HG02884 (cell line): ENCODE data around the gene SEZ6.

Experiments
- ATAC-seq: cut with Tn5 transposase; IDR thresholded peaks from one replicate; pipeline ENCODE4 v1.9.1; 2021; ENCODE audit warnings: mild to moderate bottlenecking, moderate library complexity; ENCODE audit not compliant: unreplicated experiment

SEZ6 gene

DNA sequence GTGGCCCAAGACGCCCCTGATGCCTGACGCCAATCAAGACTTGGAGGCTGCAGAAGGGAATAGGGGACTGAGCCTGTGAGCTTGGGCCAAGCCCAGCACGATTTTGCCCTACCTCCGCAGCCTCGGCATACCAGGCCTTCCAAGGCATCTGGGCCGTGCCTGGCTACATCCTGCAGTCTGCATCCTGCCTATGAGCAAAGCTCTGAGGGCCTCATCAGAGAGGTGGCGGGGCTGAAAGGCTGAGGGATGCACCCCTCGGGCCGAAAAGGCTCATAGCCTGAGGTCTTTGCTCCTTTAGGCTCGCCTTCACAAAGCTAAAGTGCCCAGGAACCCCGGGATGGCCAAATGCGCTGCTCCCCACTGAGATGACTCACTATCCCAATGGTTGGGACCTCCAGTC lies 2.5 kb downstream of the SEZ6 start:
- no peak for ATAC-seq

DNA sequence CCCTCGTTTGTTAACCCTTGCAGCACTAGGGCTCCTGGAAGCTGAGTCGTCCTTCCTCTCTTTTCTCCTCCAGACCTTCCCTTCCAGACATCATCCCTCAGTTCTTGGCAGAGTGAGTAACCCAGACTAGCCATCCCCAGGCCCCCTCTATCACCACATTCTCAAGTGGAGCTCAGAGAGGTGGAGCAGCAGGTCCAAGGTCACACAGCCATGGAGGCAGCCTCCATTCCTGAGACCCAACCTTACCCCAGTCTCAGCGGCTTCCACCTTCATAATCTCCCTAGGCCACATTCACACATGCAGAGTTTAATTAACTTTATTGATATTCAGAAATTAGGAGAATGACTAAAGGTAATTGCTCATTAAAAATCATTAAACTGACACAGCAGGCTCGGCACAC lies 3.0 kb downstream of the SEZ6 start:
- no peak for ATAC-seq

DNA sequence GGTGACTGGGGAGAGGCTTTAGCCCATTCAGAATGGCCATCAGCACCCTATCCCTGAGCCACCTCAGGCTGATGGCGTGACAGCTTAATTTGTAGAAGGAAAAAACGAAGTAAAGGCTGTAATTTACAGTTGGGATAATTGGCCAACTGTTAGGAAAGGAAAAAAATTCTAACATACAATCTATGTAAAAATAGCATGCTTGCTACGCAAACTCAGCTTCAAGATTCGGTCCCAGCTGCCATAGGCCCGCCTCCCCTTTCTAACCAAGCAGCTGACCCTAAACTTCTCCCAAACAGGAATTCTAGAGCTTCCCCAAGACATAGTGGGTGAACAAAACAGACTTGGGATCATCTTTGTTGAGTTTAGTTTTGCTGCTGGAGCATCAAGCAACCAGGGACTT lies 4.9 kb downstream of the SEZ6 start:
- no peak for ATAC-seq

DNA sequence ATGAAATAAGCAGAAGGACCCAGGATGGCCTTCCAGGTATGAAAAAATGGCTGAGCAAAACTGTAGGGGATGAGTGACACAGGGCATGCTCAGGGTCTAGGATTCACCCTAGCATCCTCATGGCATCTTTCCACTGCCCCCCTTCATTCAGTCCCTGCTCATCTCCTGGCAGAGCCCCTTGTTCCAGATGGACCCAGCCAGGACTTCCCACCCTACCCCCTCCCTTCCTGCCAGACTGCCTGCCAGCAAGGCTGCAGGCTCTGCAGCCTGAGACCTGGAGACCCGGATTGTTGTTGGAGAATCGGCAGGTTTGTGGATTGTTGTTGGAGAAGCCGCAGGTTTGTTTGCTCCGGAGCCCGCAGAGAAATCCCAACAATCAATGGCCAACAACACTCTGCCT lies 6.6 kb downstream of the SEZ6 start:
- no peak for ATAC-seq

DNA sequence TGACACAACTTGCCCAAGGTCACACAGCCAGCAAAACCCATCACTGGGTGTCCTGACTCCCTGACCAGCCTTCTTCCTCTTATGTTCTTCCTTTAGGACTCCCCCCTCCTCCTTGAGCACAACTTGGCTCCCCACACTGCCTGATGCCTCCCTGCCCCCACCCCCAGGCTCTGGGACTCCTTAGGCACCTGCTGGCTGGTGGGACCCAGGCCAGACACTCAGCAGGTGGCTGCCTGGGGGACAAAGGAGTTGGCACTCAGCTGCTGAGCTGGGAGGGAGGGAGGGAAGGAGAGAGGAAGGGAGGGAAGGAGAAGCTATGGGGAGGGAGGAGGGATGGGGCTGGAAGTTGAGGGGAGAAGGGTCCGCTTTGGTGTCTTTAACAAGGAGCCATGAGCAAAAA lies 8.0 kb downstream of the SEZ6 start:
- no peak for ATAC-seq

DNA sequence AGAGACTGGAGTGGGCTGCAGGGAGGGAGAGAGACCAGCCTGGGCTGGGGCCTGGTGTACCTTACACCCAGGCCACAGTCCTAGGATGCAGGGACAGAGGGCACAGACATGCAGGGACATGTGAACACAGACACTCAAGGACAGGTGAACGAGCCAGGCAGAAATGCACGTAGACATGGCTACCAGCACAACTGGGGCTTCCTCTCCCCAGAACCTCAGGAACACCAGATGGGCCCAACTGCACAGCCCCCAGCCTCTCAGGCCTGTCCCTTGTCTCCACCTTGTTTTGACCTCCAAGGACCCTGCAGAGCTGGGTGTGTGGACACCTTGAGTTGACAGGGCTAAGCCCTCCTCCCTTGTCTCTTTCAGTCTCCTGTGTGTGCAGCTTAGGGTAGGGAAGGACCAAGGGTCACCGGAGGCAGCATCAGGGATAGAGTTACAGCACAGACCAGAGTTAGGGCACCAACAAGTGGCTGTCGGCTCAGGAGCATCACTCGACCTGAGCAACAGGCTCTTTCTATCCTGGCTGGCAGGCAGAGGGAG lies 9.2 kb downstream of the SEZ6 start:
- ATAC-seq = no peak

DNA sequence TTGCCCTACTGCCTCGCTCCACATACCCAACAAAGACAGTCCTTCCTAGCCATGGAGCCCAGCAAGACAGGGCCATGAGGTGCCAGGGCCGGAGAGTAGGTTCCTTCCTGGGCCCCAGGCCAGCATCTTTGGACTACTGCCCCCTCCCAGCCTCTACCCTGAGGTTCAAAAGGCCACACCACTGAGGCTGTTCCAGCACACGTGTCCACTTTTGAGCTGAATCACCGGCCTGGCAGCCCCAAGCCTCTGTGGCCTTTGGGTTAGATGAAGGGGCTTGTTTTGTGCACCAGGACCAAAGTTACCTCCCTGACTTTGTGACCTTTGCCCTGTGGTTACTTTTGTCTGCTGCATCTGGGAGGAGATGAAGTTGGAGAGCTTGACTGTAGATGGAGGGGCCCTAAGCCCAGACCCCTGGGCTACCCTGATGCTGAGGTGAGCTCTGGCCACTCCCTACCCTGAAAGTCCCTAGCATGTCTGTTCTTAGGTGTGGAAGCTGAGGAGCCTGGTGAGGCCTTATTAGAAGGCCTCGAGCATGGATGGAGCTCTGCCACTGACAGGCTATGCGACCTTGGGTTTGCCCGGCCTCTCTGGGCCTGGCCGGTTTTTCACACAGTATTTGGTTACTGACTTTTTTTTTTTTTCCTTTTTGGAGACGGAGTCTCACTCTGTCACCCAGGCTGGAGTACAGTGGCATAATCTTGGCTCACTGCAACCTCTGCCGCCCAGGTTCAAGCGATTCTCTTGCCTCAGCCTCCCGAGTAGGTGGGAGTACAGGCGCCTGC lies 12.0 kb downstream of the SEZ6 start:
- no peak for ATAC-seq

DNA sequence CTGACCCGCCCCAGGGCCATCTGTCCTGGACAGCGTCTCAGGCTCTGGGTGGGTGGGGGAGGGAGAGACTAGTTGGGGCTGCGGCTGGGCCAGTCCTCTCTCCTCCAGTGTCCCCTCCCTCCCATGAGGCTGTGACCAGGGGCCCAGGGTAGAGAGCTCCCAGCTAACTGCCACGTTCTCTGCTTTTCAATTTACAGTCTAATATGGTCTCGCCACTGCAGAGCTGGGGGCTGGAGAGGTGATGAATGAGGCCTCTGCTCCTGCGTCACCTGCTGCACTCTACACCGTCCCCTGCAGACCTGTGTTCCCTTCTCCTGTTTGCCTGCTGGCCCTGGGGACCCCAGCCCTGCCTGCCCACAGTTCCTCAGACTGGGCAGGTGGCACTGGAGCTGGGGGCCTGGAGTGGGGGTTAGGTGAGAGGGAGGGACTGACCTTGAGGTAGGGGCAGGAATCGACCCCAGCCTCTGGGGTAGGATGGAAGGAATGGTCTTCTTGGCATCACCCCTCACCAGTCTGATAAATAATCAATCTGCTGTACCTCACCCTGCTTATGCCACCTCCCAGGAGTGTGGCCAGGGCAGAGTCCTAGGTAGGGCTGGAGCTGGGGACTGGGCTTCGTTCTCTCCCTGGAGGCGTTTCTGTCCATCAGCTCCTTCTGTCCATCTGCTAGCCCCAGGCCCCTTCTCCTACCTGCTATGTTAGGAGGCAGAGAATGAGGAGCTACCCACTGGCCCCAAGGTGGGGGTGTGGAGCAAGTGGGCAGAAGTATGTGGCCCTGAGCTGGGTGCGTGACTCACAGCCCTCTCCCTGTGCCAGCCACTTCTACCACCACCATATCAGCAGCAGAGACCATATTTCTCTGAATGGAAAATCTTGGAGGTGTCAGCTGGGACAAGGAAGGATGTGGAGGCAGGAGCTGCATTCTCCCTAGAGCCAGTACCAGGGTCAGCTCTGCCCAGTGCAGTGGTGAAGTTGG lies 12.9 kb downstream of the SEZ6 start:
- ATAC-seq = no peak

DNA sequence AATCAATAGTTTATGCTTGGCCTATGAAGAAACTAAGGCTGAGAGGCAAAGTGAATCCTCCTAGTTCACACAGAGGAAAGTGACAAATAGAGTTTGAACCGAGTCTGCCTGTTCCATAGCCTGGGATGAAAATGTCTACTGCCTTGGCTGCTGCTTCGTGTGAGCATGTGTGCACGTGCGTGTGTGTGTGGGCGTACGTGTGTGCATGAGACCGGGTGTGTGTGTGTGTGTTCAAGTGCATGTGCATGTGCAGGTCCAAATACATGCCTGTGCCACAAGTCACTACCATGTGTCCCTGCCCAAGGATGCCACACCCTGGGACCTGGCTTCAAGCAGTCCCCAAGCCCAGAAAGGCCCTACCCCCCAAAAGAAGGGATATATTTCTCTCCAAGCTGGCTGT lies 13.6 kb downstream of the SEZ6 start:
- no peak for ATAC-seq

DNA sequence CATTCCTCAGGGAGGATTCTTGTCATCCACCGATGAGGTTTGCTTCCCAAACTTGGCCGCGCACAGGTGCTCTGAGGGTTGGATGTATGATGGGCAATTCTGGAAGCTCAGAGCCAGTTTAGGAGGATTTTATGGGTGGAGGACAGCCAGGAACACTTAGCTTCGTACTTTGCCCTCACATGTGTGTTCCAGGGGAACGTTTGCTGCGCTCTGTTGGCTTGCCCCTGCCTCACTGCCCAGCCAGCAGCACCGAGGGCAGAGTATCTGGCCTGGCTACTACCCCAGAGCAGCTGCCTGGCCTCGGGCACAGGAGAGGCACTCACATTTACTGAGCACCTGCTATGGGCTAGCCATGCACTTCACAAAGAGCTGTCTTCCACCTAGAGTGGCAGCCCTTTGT lies 14.1 kb downstream of the SEZ6 start:
- no peak for ATAC-seq

DNA sequence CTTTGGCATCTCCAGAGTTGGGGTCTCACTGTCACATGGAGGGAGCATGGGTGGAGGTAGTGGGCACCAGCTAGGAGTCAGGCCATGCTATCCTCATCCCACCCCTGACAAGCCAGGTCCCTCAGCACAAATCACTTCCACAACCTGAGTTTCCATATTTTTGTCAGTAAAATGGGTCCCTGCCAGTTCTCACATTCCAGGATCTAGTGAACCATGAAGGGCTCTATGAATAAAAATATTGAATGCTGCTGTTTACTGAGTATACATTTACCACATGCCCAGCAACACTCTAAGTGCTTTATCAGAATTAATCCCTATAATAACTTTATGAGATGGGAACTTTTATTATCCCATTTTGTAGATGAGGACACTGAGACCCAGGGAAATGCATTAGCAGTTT lies 16.8 kb downstream of the SEZ6 start:
- ATAC-seq = no peak

DNA sequence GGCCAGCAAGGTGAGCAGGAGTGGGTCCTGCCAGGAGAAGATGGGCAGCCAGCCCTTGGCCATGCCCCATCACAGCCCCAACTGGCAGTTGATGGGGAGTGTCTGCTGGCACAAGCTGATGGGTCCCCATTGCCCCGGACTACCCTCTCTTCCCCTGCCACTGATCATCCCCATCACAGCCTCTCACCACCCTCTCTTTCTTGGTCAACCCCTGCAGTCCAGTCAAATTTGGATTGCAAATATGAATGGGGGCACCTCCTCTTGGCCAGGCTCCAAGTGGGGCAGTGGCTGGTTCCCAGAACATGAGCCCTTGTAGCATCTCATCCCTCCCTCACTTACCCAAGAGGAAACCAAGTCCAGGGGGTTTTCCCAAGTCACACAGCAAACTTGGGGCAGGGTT lies 17.4 kb downstream of the SEZ6 start:
- ATAC-seq = no peak

DNA sequence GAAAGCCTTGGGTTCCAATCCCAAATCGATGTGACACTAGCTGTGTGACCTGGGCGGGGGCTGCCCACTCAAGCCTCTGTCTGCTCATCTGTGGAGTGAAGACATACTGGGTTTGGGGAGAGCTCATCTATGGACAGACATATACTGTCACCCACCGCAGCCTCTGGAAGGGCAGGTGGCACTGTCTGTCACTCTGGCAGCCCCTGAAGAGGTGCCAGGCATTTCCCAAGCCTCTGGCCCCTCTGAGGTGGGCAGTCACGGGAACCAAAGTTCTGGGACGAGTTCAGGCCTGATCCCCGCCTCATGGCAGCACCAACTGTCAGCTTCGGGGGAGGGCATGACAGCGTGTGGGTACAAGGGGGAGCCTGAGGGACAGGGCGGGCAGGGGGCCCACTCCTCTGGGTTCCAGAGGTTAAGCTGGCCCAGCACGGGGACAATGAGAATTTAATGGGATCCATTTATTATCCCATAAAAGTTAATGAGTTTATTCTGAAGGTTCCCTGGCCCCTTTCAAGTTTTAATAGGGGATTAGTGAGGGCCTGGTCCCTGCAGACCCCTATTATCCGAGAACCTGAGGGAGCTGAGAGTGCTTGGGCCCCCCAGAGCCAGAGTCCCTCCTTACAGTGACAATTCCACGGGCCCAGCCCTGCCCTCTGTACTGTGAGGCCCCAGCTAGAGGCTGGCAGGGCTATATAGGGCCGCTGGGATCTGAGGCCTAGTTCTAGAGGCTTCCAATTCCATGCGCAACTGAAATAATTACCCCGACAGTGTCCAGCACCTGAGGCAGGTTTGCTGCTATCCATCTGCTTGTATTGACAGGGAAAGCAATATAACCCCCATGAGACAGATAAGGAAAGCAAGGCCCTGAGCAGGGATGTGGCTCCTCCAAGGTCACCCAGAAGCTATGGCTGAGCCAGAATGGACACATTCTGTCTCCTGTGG lies 18.8 kb downstream of the SEZ6 start:
- no peak for ATAC-seq

DNA sequence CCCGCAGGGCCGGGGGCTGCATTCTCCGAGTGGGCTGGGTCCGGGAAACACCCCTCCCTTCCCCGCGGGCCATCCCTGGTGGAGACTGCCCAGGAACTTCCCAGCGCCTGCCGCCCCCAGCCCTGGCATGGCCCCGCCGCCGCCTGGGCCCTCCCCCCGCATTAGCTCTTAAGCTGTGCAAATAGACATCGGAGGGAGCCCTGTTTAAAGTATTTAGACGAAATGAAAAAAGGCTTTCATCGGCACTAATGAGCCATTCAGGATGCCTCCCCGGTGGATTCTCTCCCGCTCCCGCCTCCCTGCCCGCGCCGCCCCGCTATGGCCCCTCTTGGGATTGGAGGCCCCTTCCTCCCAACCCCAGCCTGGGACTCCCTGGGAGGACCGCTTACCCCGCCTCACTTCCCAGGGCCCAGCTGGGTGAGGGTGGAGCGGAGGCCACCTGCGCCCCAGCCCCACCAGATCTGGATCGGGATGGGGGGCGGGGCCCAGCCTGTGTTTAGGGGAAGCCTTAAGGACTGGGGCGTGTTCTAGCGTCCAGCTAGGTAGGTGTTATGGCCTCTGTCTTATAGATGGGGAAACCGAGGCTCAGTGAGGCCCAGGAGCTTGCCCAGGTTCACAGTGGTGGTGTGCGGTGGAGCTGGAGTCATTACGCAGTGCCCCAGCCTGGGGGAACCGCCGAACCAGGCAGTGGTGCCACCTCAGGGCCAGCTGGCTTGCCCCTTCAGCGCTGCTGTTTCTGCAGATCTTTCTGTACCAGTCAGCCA lies 19.7 kb downstream of the SEZ6 start:
- no peak for ATAC-seq

DNA sequence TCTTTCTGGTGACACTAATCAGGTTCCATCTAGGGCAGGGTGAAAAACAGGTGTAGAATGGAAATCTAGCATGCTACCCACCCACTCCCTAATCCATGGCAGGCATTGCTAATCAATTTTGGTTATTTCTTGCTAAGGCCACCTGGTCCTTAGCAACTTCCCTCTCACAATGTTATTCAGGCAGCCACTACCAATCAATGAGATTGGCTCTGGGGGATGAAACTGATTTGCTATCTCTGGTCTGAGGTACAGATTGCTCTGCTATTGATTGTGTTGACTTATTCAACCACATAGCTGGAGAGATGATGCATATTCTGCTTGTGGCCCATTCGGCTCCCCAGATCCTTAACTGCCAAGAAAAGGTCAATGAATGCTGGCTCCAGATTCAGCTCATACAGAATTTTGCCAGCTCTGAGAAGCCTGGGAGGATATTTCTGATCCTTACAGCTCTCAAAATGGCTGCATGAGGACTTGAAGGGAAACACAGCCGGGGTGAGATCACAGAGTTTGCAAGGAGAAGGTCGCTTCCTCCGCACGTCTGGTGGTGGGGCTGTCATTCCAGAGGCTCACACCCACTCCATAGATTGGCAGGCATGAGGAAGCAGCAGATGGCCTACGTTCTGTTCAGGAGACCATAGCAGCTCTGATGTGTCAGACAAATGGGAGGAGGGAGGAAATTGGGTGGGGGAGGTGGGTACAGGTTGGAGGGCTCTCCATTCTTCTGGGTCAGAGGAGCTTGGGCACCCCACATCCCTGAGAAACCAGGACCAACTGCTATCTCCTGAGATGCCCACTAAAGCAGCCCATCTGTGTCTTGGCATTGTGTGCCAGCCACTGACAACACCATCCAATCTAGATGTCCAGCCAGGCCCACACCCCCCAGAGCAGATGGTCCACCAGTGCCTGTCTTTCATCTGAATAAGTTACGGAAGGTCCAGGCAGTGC lies 22.3 kb downstream of the SEZ6 start:
- ATAC-seq = no peak

DNA sequence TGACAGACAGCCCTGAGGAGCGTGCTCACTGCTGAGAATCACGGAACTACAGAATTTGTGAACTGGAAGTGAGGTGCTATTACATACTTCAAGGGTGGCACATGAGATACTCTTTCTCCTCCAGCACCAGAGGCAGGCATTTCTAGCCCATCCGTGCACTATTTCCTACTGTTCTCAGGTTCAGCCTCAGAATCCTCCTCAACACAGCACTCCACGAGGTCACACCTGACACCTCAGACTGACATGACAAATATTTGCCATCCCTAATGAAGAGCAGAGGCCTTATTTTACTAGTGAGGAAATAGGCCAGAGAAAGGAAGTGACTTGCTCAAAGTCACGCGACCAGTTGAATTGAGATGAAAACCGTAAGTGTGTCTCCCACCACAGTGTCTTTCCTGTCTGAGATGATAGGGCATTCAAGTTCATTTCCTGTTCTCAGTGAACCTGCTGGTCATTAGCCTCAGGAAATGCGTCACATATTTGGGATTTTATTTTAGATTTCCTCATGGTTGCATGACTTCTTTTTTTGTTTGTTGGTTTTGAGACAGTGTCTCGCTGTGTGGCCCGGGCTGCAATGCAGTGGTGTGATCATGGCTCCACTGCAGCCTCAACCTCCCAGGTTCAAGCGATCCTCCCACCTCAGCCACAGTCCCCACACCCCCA lies 23.6 kb downstream of the SEZ6 start:
- ATAC-seq = no peak

DNA sequence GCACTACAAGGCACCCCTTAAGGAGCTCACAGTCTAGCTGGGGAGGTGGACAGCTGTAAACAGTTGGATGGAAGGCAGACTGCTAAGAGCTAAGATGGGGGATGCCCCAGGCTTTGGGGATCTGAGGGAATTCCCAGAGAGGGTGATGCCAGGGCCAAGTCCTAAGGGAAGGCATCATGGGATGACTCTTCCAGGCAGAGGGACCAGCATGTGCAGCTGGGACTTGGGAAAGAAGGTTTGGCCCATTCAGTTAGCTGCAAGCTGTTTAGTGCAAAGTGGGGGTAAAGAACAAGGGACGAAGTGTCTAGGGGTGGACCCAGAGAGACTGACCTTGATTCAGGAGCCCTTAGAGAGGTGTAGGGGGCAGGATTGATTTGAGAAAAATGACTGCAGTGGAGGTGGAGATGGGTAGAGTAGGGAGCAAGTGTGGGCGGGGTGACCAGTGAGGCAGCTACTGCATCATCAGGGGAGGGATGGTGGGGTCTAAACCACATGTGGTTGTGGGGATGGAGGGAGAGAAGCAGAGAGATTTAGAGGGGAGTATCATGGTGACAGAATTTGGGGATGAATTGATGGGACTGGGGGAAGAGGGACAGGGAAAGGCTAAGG lies 27.4 kb downstream of the SEZ6 start:
- no peak for ATAC-seq
